Endothelial cell of umbilical vein (primary cell): ENCODE results near the gene PHF23.

Source experiments
- CTCF ChIP-seq, 2 donors: IDR thresholded peaks; 1 replicate in 1 of 2; 2 replicates in 1 of 2; pipeline ENCODE4 v1.5.1; 2011; ENCODE audit warnings: low read length in 2 of 2, mild to moderate bottlenecking in 2 of 2, moderate library complexity in 2 of 2, control low read depth in 1 of 2, inconsistent platforms in 1 of 2, low read depth in 1 of 2; ENCODE audit not compliant: insufficient read depth in 1 of 2; ENCODE audit errors: extremely low read depth in 1 of 2
- EZH2 ChIP-seq: IDR thresholded peaks from 2 replicates; pipeline ENCODE4 v1.6.1; 2012; ENCODE audit warnings: borderline replicate concordance, low read depth, mild to moderate bottlenecking, moderate library complexity, low read length, inconsistent platforms; ENCODE audit not compliant: severe bottlenecking
- FOS ChIP-seq: IDR thresholded peaks from 2 replicates; pipeline ENCODE4 v1.6.1; 2011; ENCODE audit warnings: mild to moderate bottlenecking, low read length, moderate library complexity, borderline replicate concordance; ENCODE audit not compliant: insufficient read depth
- GATA2 ChIP-seq: IDR thresholded peaks from 2 replicates; pipeline ENCODE4 v1.7.0; 2011; ENCODE audit warnings: low read depth, mild to moderate bottlenecking, moderate library complexity, mixed read lengths, low read length; ENCODE audit not compliant: insufficient read length, insufficient read depth
- JUN ChIP-seq: IDR thresholded peaks from 2 replicates; pipeline ENCODE4 v1.6.1; 2011; ENCODE audit warnings: borderline replicate concordance, low read depth; ENCODE audit not compliant: insufficient read length, insufficient read depth
- MAX ChIP-seq: IDR thresholded peaks from 2 replicates; pipeline ENCODE4 v1.6.1; 2011; ENCODE audit not compliant: insufficient read depth, insufficient read length
- MYC ChIP-seq: IDR thresholded peaks from one replicate; pipeline ENCODE4 v1.6.1; 2011; ENCODE audit warnings: mild to moderate bottlenecking, low read depth, low read length
- POLR2A ChIP-seq: IDR thresholded peaks from 2 replicates; pipeline ENCODE4 v1.6.1; 2012; ENCODE audit warnings: low read depth, mild to moderate bottlenecking, control low read depth, low read length
- POLR2AphosphoS5 ChIP-seq: IDR thresholded peaks from 2 replicates; pipeline ENCODE4 v1.6.1; 2012; ENCODE audit warnings: low read depth, mild to moderate bottlenecking, control low read depth, low read length, moderate library complexity; ENCODE audit not compliant: insufficient read depth

DNA sequence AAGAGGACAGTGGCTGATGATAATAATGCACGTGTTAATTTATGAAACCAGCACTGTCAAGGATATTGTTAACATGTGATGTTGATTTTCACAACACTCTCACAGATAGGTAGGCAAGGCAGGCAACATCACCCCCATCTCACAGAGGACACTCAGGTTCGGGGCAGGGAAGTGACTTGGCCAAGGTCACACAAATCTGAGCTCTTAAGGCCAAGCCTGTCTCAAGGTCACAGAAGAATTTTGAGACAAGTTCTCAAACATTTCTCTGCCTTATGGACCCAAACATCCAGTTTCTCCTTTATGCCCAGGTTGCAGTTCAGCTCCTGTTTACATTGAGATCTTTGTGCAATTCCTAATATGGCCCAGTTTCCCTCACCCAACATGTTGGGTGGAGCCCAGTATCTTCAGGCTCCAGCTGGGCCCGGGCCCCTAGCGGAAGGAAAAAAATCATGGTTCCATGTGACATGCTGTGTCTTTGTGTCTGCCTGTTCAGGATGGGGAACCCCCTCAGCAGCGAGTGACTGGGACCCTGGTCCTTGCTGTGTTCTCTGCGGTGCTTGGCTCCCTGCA, 43.6 kb upstream of the PHF23 start:
- TF ChIP-seq FOS (no peak), CTCF (IDR thresholded peaks at IDR 0.05; ENCODE audit: extremely low read depth in 1 of 2, insufficient read depth in 1 of 2, low read depth in 1 of 2, low read length in 2 of 2) (no peak), POLR2A (no peak), EZH2 (no peak), POLR2AphosphoS5 (no peak), JUN (no peak), MAX (no peak), GATA2 (no peak), MYC (no peak)
